NCI-H748 treated with DMSO at 0.1 percent for 48 hours (cell line): ENCODE results near the gene ST6GALNAC5.

ENCODE experiments used
- DNase-seq: peaks from one replicate; lab custom pipeline; 2025; lab: John Stamatoyannopoulos, UW

ST6GALNAC5 gene

GRCh38 chr1:77014073-77014788, 147.0 kb downstream of the ST6GALNAC5 start:
- no peak for DNase-seq

- DNase-seq: no peak
These were observed 148.6 kb downstream of the ST6GALNAC5 start for GRCh38 chr1:77015748-77016341.

GRCh38 chr1:77016386-77016985, 149.2 kb downstream of the ST6GALNAC5 start:
- no peak for DNase-seq

GRCh38 chr1:77018311-77018710, 151.0 kb downstream of the ST6GALNAC5 start:
- no peak for DNase-seq

GRCh38 chr1:77018761-77019160, 151.5 kb downstream of the ST6GALNAC5 start:
- DNase-seq: no peak

- no peak for DNase-seq
These were observed 154.5 kb downstream of the ST6GALNAC5 start for GRCh38 chr1:77021732-77022131.

- no peak for DNase-seq
These were observed 157.2 kb downstream of the ST6GALNAC5 start for GRCh38 chr1:77024500-77024899.

- DNase-seq: no peak
These were observed 158.3 kb downstream of the ST6GALNAC5 start for GRCh38 chr1:77025599-77025998.

- no peak for DNase-seq
These were observed 158.9 kb downstream of the ST6GALNAC5 start for GRCh38 chr1:77026135-77026534.

GRCh38 chr1:77026640-77027039, 159.4 kb downstream of the ST6GALNAC5 start:
- no peak for DNase-seq

- DNase-seq: no peak
These were observed 160.6 kb downstream of the ST6GALNAC5 start for GRCh38 chr1:77027847-77028246.

GRCh38 chr1:77030401-77031105, 163.3 kb downstream of the ST6GALNAC5 start:
- DNase-seq: no peak

GRCh38 chr1:77031106-77031662, 163.9 kb downstream of the ST6GALNAC5 start:
- peak; percentile 99 for DNase-seq

- no peak for DNase-seq
These were observed 169.3 kb downstream of the ST6GALNAC5 start for GRCh38 chr1:77036560-77036959.

- DNase-seq: no peak
These were observed 169.8 kb downstream of the ST6GALNAC5 start for GRCh38 chr1:77037038-77037437.

GRCh38 chr1:77038000-77038399, 170.7 kb downstream of the ST6GALNAC5 start:
- DNase-seq: no peak

GRCh38 chr1:77039111-77039510, 171.8 kb downstream of the ST6GALNAC5 start:
- DNase-seq: no peak

GRCh38 chr1:77039739-77040138, 172.5 kb downstream of the ST6GALNAC5 start:
- no peak for DNase-seq

- DNase-seq: no peak
These were observed 173.5 kb downstream of the ST6GALNAC5 start for GRCh38 chr1:77040826-77041225.

GRCh38 chr1:77044133-77044849, 177.0 kb downstream of the ST6GALNAC5 start:
- DNase-seq: no peak

- DNase-seq: no peak
These were observed 180.3 kb downstream of the ST6GALNAC5 start for GRCh38 chr1:77047575-77047974.
